ENCODE measurements around the gene AMMECR1.
A peak's percentile ranks its signal among the peaks of the same experiment; 100 is the strongest.

Gene AMMECR1

DNA sequence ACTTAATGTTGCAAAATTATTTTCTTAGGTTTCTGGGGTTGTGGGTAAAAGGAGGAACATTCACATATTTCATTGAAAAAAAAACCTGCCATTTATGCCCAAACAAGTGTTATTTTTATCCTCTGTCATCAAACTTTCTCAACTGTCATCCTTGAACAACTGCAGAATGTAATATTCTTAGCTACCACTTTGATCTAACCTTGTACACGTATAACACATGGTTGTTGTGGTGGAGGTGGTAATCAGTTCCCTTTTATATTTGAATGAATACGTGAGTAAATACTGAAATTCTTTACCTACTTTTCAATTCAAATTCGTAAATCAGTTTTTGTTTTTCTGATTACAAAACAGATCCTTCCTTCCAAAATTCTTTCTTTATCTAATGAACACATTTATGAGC lies 3.8 kb upstream of the AMMECR1 start:
- in situ Hi-C loops (cut with MboI; ENCODE audit: low sequenced_read_pairs) = no loop called here
- Histone ChIP-seq H3K9me3 (no peaks in the 10 kb centered on the region), H3K4me1 (peaks cover 18% of the 10 kb centered on the region), H3K4me3 (no peak overlapping the region), H3K27me3 (ENCODE audit: low read depth) (no peaks in the 10 kb centered on the region), H3K36me3 (replicated peaks) (no peaks in the 10 kb centered on the region; the same call in 1 of the 2 replicates)
- DNase-seq (ENCODE audit: low spot score in 2 of 2) = no peak

DNA sequence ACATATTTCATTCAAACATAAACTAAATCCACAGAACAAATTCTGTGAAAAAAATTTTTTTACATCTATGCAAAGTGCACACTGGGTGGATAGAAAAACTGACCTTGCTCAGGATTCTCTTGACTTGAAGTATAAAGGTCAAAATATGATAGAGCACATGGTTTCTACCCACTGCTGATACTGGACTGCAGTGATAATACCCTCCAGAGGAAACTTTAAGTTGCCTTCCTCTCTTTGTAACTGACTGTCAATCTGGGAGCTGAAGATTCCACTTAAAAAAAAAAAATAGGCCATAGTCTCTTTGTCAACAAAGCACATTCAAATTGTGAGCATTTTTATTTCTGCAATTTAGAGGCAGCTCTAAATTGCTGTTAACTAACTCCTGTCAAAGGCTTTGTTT lies 3.2 kb upstream of the AMMECR1 start:
- Histone ChIP-seq H3K9me3 (no peaks in the 10 kb centered on the region), H3K4me1 (peaks cover 18% of the 10 kb centered on the region), H3K36me3 (replicated peaks) (no peaks in the 10 kb centered on the region; the same call in 1 of the 2 replicates), H3K4me3 (no peak overlapping the region), H3K27me3 (ENCODE audit: low read depth) (no peaks in the 10 kb centered on the region)
- in situ Hi-C loops (cut with MboI; ENCODE audit: low sequenced_read_pairs) = no loop called here
- DNase-seq (ENCODE audit: low spot score in 2 of 2) = no peak

DNA sequence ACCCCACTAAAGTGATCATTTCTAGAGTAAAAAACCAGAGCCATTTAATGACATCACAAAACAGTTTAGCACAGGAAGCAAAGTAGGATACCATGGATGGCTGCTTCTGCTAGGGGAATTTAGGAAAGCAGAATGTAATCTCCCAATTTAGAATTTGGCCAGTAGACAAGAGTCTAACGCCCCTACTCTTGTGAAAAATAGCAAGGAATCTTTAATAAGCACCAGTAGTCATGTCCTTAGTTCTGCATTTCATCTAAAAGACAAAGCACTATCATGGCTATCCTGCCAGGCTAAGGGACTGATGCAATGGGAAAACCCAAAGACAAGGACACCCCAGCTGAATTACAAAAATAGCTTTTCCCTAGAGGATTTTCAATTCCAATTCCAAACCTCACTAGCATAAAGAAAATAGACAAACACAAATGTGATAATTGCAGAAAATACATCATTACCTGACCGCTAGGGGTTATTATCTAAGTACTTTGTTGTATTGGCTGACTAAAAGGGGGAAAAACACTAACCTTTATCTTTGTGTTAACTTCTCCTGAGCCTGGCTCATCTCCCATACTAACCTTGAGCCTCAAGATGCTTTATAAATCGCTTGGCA lies 2.6 kb upstream of the AMMECR1 start:
- Histone ChIP-seq H3K4me1 (peaks cover 21% of the 10 kb centered on the region), H3K27me3 (ENCODE audit: low read depth) (no peaks in the 10 kb centered on the region), H3K36me3 (replicated peaks) (no peaks in the 10 kb centered on the region; the same call in 1 of the 2 replicates), H3K4me3 (no peak overlapping the region), H3K9me3 (no peaks in the 10 kb centered on the region)
- in situ Hi-C loops (cut with MboI; ENCODE audit: low sequenced_read_pairs) = no loop called here
- DNase-seq (ENCODE audit: low spot score in 2 of 2) = no peak

DNA sequence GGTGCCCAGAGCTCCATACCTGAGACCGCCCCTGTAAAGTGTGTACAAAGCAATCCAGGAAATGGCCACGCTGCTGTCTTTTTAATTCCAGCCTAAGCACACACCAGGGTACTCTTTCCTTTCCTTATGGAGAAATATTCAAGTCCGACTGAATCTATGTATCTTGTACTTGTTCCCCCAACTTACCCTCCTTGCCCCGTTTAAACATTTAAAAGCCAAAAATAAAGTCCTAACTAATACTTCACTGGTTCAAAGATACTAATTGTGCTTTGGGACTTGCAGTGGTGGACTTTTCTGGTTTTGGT lies 731 bp upstream of the AMMECR1 start:
- in situ Hi-C loops (cut with MboI; ENCODE audit: low sequenced_read_pairs) = no loop called here
- peak overlapping the region; percentile 89 for H3K4me3 ChIP-seq
- H3K27me3 ChIP-seq (ENCODE audit: low read depth) = no peaks in the 10 kb centered on the region
- H3K4me1 ChIP-seq = peaks cover 22% of the 10 kb centered on the region
- no peak for DNase-seq (ENCODE audit: low spot score in 2 of 2)
- H3K9me3 ChIP-seq = no peaks in the 10 kb centered on the region
- H3K36me3 ChIP-seq (replicated peaks) = no peaks in the 10 kb centered on the region; the same call in 1 of the 2 replicates

DNA sequence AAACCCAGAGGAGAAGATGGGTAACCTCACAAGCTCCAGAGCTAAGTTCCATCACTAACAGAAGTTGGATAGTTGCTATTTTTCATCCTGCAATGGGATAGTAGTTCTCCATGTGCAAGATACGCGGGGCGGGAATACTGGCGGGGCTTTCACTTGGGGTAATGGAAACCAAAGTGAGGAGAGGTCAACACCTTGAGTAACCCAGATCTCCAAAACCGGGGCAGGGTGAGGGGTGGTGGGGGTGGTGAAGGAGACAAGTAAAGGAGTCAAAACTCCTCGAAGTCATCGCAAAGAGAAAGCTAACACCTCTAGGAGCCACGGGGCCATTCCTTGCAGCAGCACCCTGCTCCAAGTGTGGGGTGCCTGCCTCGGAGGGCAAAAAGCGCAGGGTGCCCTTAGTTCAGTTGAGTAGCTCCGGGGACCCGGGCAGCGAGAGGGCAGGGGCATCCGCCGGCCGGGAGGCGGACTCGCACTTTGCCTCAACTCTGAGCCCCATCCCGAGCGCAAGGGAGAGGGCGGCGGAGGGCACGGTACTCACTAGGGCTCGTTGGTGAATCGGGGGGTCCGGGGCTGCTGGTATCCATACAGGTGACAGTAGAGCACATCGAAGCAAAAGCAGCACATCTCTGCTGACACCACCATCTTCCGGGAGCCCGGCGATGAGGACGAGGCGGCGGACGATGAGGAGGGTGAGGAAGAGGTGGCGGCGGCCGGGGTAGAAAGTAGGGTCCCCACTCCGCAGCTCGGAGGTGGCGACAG lies 645 bp downstream of the AMMECR1 start:
- in situ Hi-C loops (cut with MboI; ENCODE audit: low sequenced_read_pairs) = no loop called here
- Histone ChIP-seq H3K27me3 (ENCODE audit: low read depth) (no peaks in the 10 kb centered on the region), H3K4me3 (peak overlapping the region; percentile 89), H3K9me3 (no peaks in the 10 kb centered on the region), H3K4me1 (peaks cover 25% of the 10 kb centered on the region), H3K36me3 (replicated peaks) (no peaks in the 10 kb centered on the region; the same call in 1 of the 2 replicates)
- DNase-seq (ENCODE audit: low spot score in 2 of 2) = peak; percentile 45

DNA sequence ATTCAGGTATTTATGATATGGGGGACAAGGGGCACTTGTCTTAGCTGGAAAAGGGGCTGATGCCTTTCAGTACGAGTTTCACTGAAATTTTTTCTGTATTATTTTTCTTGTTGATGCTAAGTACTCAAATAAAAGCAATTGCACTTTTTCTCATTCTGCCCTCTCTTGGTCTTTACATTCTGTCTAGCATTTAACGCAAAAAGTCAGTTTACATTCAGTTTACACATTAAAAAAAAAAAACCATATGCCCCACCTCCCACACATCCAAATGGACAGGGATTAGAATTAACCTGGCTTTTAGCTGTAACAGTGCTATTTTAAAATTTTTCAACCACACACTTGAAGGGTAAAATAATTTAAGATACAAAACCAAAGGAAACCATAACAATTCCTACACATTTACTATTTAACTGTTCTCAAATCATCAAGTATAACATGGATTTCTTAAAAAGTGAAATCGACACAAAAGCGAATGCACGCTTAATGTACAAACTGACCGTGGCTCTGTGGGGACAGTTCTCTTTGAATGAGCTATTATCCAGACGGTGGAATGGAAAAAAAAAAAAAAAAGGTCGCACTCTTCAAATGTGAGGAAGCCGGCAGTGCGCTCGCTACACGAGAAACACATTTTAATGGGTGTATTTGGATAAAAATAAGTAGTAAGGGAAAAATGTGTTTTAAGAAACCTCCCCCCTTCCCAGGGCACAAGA lies 1.4 kb downstream of the AMMECR1 start:
- H3K36me3 ChIP-seq (replicated peaks) = no peaks in the 10 kb centered on the region; the same call in 1 of the 2 replicates
- peak in 1 of 2 experiments; percentile 13 for DNase-seq (ENCODE audit: low spot score in 2 of 2)
- H3K4me3 ChIP-seq = peak overlapping the region; percentile 89
- H3K9me3 ChIP-seq = no peaks in the 10 kb centered on the region
- no peaks in the 10 kb centered on the region for H3K27me3 ChIP-seq (ENCODE audit: low read depth)
- H3K4me1 ChIP-seq = peaks cover 27% of the 10 kb centered on the region
- in situ Hi-C loops (cut with MboI; ENCODE audit: low sequenced_read_pairs) = no loop called here

DNA sequence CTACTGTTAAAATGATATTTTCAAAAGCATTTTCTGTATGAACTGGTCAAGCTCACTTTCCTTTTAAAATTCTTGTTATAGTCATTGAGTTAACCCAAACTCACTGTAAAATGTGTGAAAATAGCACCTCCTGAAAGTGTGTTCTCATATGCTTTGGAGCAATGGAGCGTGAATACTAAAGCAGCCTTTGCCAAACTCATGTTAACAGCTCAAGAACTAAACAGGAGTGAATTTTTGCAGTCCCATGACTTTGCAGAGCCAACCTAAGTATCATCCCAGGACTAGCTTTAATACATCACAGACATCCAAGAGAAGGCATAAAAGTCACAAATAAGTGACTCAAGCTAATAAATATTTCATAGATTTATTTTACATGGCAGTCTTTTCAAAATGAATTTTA lies 2.3 kb downstream of the AMMECR1 start:
- Histone ChIP-seq H3K9me3 (no peaks in the 10 kb centered on the region), H3K4me3 (peak overlapping the region; percentile 89), H3K36me3 (replicated peaks) (no peaks in the 10 kb centered on the region; the same call in 1 of the 2 replicates), H3K27me3 (ENCODE audit: low read depth) (no peaks in the 10 kb centered on the region), H3K4me1 (peaks cover 37% of the 10 kb centered on the region)
- no peak for DNase-seq (ENCODE audit: low spot score in 2 of 2)
- in situ Hi-C loops (cut with MboI; ENCODE audit: low sequenced_read_pairs) = no loop called here

DNA sequence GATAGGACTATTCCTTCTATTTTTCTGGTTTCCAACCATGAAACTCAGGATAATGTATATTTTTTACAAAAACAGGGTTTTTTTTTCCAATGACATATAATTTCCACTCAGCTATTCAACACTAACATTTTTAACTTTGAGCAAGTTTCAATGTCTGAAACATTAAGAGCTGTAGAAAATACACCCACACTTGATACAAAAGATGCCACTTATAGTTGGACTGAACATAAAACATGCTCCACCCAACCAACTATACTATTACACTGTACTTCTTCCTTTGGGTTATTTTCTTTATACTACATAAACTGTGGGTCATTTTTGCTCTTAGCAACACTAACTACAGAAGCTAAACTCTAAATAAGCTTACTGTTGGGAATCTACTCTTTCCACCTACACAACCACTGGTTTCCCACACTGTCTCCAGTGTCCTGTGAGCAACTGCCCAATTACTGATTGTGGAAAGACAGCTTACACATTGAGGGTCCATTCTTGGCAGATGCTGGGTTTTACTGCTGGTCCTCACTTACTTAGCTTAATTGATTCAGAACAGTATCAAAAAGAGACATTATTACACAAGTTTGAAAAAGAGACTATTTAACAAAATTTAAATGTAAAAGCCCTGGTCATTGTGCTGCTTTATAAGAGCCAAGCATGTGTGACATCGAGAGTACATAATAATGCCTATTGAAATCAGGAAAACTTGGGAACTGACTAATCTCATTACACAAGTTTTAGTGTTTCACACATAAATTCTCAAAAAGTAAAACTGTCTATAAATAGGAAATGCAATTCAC lies 6.3 kb downstream of the AMMECR1 start:
- in situ Hi-C loops (cut with MboI; ENCODE audit: low sequenced_read_pairs) = no loop called here
- Histone ChIP-seq H3K27me3 (ENCODE audit: low read depth) (no peaks in the 10 kb centered on the region), H3K4me3 (no peak overlapping the region), H3K9me3 (no peaks in the 10 kb centered on the region), H3K36me3 (replicated peaks) (no peaks in the 10 kb centered on the region), H3K4me1 (peaks cover 57% of the 10 kb centered on the region)
- DNase-seq (ENCODE audit: low spot score in 2 of 2) = peak; percentile 63 to 91

DNA sequence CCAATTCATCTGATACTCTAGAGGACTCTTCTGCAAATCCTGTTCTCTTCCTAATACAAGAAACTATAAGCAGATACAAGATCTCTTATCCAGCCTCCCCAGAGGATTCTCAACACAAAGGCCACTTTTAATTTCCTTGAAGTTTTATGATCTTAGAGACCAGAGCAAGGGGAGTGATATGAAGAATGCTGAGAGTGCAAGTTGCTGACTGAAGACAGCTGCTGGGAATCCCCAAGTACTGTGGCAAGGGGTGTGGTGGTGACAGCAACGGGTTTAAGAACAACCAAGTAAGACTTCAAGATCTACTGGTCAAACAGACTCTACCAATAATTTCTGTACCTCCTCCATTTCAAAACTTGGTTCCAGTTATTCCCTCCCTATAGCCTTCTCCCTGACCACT lies 7.0 kb downstream of the AMMECR1 start:
- no peak overlapping the region for H3K4me3 ChIP-seq
- peak in 1 of 2 experiments; percentile 18 for DNase-seq (ENCODE audit: low spot score in 2 of 2)
- H3K36me3 ChIP-seq (replicated peaks) = no peaks in the 10 kb centered on the region
- no peaks in the 10 kb centered on the region for H3K27me3 ChIP-seq (ENCODE audit: low read depth)
- peaks cover 57% of the 10 kb centered on the region for H3K4me1 ChIP-seq
- H3K9me3 ChIP-seq = no peaks in the 10 kb centered on the region
- in situ Hi-C loops (cut with MboI; ENCODE audit: low sequenced_read_pairs) = no loop called here

DNA sequence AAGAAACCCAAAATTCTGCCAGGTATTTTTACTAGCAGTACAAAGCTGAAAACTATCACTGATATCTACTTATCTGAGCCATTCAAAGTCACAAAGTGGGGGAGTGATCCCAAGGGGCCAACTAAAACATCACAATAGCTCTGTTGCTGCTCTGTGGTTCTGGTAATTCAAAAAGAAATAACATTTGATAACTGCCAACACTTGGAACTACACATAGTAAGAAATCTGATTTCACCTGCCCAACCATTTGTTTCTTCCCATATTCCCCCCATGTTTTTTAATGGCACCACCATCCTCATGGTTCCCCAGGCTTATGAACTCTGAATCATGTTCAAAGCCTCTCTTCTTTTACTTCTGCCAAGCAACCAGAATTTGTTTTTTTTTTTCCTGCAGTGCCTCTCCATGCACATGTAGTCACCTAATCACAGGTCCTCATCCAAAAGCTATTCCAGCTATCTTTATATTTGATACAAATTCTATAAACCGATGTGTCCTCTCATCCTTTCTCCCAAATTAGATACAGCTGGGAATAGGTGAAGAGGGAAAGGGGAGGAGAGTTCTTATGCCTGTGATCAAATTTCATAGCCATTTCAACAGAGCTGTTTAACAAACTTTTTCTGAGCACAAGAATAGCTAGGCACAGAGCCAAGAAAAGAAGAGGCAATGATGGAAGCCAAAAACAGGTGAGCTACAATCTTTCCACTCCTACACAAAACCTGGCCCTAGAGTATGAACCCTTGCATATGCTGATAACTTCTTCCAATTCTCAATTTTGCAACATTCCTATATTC lies 7.7 kb downstream of the AMMECR1 start:
- H3K27me3 ChIP-seq (ENCODE audit: low read depth) = no peaks in the 10 kb centered on the region
- in situ Hi-C loops (cut with MboI; ENCODE audit: low sequenced_read_pairs) = no loop called here
- H3K9me3 ChIP-seq = no peaks in the 10 kb centered on the region
- H3K4me3 ChIP-seq = no peak overlapping the region
- peak in 1 of 2 experiments; percentile 22 for DNase-seq (ENCODE audit: low spot score in 2 of 2)
- peaks cover 54% of the 10 kb centered on the region for H3K4me1 ChIP-seq
- no peaks in the 10 kb centered on the region for H3K36me3 ChIP-seq (replicated peaks)

DNA sequence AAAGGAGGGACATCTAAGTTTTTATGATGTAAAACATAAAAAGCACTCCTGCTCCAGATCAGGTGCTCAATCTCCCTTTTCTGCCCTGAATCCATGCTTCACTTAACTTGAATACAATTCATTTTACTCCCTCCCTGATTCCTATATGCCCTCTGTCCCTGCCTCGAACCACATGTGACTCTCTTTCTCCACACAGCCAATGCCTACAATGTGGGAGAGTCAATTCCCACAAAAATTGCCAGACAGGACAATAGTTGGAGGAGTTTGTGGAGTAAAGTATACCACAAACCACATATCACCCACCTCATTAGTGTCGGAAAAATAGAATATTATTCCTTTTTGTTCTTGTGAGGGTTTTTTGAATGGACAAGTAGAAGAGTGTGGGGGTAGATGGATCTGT lies 9.7 kb downstream of the AMMECR1 start:
- Histone ChIP-seq H3K27me3 (ENCODE audit: low read depth) (no peaks in the 10 kb centered on the region), H3K4me1 (peaks cover 49% of the 10 kb centered on the region), H3K9me3 (no peaks in the 10 kb centered on the region), H3K36me3 (replicated peaks) (no peaks in the 10 kb centered on the region), H3K4me3 (no peak overlapping the region)
- peak; percentile 40 to 68 for DNase-seq (ENCODE audit: low spot score in 2 of 2)
- in situ Hi-C loops (cut with MboI; ENCODE audit: low sequenced_read_pairs) = no loop called here

DNA sequence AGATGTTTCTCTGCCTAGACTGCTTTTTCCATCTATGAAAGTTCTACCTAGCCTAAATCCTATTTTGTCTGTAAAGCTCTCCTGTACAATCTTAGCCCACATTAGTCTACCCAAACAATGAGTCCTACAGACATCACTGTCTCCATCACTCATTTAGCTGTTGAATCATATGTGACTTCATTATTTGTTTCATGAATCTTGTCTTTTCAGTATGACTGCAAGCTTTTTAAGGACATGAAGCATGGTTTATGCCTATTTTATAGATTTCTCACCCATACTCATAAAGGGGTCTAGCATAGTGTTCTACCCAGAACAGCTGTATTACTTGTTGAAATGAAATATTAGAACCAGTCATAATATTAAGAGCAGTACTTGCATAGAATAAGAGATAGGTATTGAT lies 13.0 kb downstream of the AMMECR1 start:
- H3K9me3 ChIP-seq = 0 out of 2 replicates have a peak, but pooled peaks cover 2% of the 10 kb centered on the region
- DNase-seq (ENCODE audit: low spot score in 2 of 2) = no peak
- in situ Hi-C loops (cut with MboI; ENCODE audit: low sequenced_read_pairs) = no loop called here
- peaks cover 17% of the 10 kb centered on the region for H3K4me1 ChIP-seq
- H3K27me3 ChIP-seq (ENCODE audit: low read depth) = no peaks in the 10 kb centered on the region
- H3K36me3 ChIP-seq (replicated peaks) = no peaks in the 10 kb centered on the region
- H3K4me3 ChIP-seq = no peak overlapping the region

DNA sequence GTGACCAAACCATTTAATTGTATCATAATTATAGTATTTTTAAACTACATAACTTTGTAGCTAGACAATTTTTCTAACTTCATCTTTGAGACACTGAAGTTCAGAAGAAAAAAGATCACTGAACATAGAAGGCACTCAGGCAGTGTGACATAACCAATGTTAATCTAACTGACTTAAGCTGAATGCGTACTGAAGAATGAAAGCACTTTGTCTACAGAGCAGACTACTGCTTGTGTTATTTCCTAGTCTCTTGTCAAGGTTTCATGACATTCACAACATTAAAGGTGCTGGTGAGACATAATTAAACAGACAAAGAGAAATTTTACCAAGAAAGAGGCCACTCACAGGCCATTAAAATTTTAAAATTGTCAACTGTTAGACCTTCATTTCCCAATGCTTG lies 13.5 kb downstream of the AMMECR1 start:
- Histone ChIP-seq H3K4me3 (no peak overlapping the region), H3K4me1 (peaks cover 12% of the 10 kb centered on the region), H3K9me3 (0 out of 2 replicates have a peak, but pooled peaks cover 2% of the 10 kb centered on the region), H3K27me3 (ENCODE audit: low read depth) (no peaks in the 10 kb centered on the region), H3K36me3 (replicated peaks) (no peaks in the 10 kb centered on the region)
- in situ Hi-C loops (cut with MboI; ENCODE audit: low sequenced_read_pairs) = no loop called here
- no peak for DNase-seq (ENCODE audit: low spot score in 2 of 2)

All from HAP-1 (cell line).